NT2/D1 (cell line): ENCODE data around the gene PEPD.

Source experiments
- SUZ12 ChIP-seq: IDR thresholded peaks from 2 replicates; pipeline ENCODE4 v1.6.1; 2011; ENCODE audit not compliant: insufficient read length, insufficient read depth; ENCODE audit errors: extremely low read depth
- YY1 ChIP-seq: IDR thresholded peaks from 2 replicates; pipeline ENCODE4 v1.6.1; 2011; ENCODE audit not compliant: insufficient read length, insufficient read depth
- ZNF274 ChIP-seq: IDR thresholded peaks from 2 replicates; pipeline ENCODE4 v1.6.1; 2011; ENCODE audit warnings: mild to moderate bottlenecking, low read depth, low read length

DNA sequence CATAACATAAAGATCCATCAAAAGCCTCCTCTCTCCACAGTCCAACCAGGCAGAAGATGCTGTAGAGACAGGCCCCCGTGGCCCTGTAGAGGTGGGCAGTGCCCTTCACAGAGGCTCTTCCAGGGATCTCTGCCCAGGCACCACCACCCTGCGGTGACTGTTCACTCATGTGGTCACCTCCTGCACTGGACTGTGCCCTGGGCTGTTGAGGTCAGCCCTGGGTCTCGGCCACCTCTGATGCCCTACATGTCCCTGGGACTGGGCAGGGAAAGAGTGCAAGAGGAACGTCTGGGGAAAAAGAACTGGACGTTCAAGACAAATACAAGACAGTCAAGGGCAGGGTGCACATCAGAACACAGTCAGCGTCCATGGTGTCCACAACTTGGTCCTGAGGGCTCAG is 22.3 kb downstream of the PEPD start:
- TF ChIP-seq ZNF274 (no peak), YY1 (no peak), SUZ12 (no peak)
